ENCODE measurements around the gene FAM149B1. TPM values are rescaled to one million over a fixed set of nuclear protein-coding genes. Genes with fewer than 3 reads are reported as not detected.

FAM149B1 gene
- polyA plus RNA-seq, 1 donor from 2014 or later: 53.5 TPM

DNA sequence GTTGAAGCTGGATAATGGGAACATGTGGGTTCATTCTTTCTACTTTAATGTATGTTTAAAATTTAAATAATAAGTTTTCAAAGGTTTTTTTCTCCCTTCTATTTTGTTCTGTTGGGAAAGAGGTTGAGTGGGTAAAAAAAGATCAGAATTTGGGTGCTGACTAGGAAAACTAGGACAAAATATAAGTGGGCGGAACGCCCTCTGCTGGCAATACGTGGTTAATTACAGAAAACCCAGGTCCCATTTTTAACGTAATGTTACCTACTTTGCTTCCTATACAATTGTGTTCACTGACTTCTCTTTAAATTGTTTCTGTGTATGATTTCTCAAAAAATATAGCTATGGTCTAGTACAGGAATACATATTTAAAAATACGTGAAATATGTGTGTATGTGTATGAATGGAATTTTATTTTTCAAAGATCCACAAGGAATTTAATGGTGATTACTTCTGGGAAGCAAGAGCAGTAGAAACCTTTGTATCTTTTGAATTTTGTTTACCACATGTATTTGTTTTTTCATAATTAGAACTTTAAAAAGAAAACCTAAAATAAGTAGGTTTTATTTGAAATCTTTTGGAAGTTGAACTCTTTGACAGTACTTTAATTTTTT is 8.8 kb upstream of the FAM149B1 start:
- Histone ChIP-seq H3K9ac (ENCODE audit: low read length) (no peak overlapping the region), H3K27me3 (ENCODE audit: insufficient read depth, low read depth, low read length) (no peaks in the 10 kb centered on the region), H3K4me3 (ENCODE audit: low read length) (no peak overlapping the region), H3K36me3 (ENCODE audit: insufficient read depth, low read length) (peaks cover 10% of the 10 kb centered on the region), H3K9me2 (ENCODE audit: insufficient read depth, low read length) (no peaks in the 10 kb centered on the region), H3F3A (ENCODE audit: insufficient read depth, low read length, poor library complexity, severe bottlenecking) (no peaks in the 10 kb centered on the region), H4K20me1 (ENCODE audit: insufficient read depth) (no peaks in the 10 kb centered on the region), H3K79me2 (replicated peaks; ENCODE audit: insufficient read depth, low read length) (peaks cover 26% of the 10 kb centered on the region), H3K27ac (ENCODE audit: low read length) (no peak overlapping the region), H3K4me2 (ENCODE audit: low read length) (no peak overlapping the region), H3K9me3 (ENCODE audit: low read length) (peaks cover 3% of the 10 kb centered on the region), H2AFZ (ENCODE audit: low read depth, low read length) (no peak overlapping the region)
- TF ChIP-seq EZH2 (IDR thresholded peaks at IDR 0.05; ENCODE audit: borderline replicate concordance, insufficient read depth, low read length, poor library complexity, severe bottlenecking): no peak
- TF ChIP-seq, protein P1, sequence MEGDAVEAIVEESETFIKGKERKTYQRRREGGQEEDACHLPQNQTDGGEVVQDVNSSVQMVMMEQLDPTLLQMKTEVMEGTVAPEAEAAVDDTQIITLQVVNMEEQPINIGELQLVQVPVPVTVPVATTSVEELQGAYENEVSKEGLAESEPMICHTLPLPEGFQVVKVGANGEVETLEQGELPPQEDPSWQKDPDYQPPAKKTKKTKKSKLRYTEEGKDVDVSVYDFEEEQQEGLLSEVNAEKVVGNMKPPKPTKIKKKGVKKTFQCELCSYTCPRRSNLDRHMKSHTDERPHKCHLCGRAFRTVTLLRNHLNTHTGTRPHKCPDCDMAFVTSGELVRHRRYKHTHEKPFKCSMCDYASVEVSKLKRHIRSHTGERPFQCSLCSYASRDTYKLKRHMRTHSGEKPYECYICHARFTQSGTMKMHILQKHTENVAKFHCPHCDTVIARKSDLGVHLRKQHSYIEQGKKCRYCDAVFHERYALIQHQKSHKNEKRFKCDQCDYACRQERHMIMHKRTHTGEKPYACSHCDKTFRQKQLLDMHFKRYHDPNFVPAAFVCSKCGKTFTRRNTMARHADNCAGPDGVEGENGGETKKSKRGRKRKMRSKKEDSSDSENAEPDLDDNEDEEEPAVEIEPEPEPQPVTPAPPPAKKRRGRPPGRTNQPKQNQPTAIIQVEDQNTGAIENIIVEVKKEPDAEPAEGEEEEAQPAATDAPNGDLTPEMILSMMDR (IDR thresholded peaks at IDR 0.05; ENCODE audit: poor library complexity, severe bottlenecking): peak; percentile 72
- TF ChIP-seq SMC3 (conservative IDR thresholded peaks at IDR 0.05; ENCODE audit: poor library complexity): peak; percentile 58
- peak; percentile 51 for TF ChIP-seq RAD21 (conservative IDR thresholded peaks at IDR 0.05)

- H3K9me3 ChIP-seq (ENCODE audit: low read length): peaks cover 3% of the 10 kb centered on the region
- H4K20me1 ChIP-seq (ENCODE audit: insufficient read depth): no peaks in the 10 kb centered on the region
- peaks cover 42% of the 10 kb centered on the region for H3K79me2 ChIP-seq (replicated peaks; ENCODE audit: insufficient read depth, low read length)
- peaks cover 10% of the 10 kb centered on the region for H3K36me3 ChIP-seq (ENCODE audit: insufficient read depth, low read length)
- no peak overlapping the region for H3K9ac ChIP-seq (ENCODE audit: low read length)
- no peaks in the 10 kb centered on the region for H3K9me2 ChIP-seq (ENCODE audit: insufficient read depth, low read length)
- H2AFZ ChIP-seq (ENCODE audit: low read depth, low read length): no peak overlapping the region
- H3K27me3 ChIP-seq (ENCODE audit: insufficient read depth, low read depth, low read length): no peaks in the 10 kb centered on the region
- H3K4me2 ChIP-seq (ENCODE audit: low read length): no peak overlapping the region
- no peak overlapping the region for H3K27ac ChIP-seq (ENCODE audit: low read length)
- no peak overlapping the region for H3K4me3 ChIP-seq (ENCODE audit: low read length)
- H3F3A ChIP-seq (ENCODE audit: insufficient read depth, low read length, poor library complexity, severe bottlenecking): no peaks in the 10 kb centered on the region
- TF ChIP-seq SMC3 (conservative IDR thresholded peaks at IDR 0.05; ENCODE audit: poor library complexity): no peak
Observed at GRCh38 chr10:73161079-73161478, 6.8 kb upstream of the FAM149B1 start.

DNA sequence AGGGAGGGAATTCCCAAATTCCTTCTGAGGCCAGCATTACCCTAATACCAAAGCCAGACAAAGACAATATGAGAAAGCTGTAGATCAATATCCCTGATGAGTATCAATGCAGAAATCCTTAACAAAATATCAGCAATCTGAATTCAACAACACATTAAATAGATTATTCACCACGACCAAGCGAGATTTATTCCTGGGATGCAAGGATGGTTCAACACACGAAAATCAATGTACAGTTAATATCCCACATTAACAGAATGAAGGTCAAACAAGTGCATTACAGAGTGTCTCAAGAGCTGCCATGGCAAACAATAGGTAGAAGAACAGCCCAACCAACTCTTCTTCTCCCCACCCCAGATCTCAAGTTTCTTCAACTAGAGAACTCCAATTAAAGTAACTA is 6.3 kb upstream of the FAM149B1 start:
- Histone ChIP-seq H3K79me2 (replicated peaks; ENCODE audit: insufficient read depth, low read length) (peaks cover 48% of the 10 kb centered on the region), H4K20me1 (ENCODE audit: insufficient read depth) (no peaks in the 10 kb centered on the region), H2AFZ (ENCODE audit: low read depth, low read length) (no peak overlapping the region), H3K9me3 (ENCODE audit: low read length) (peaks cover 3% of the 10 kb centered on the region), H3K4me3 (ENCODE audit: low read length) (no peak overlapping the region), H3K9ac (ENCODE audit: low read length) (no peak overlapping the region), H3K27ac (ENCODE audit: low read length) (no peak overlapping the region), H3K36me3 (ENCODE audit: insufficient read depth, low read length) (peaks cover 13% of the 10 kb centered on the region), H3K4me2 (ENCODE audit: low read length) (no peak overlapping the region), H3K27me3 (ENCODE audit: insufficient read depth, low read depth, low read length) (no peaks in the 10 kb centered on the region), H3F3A (ENCODE audit: insufficient read depth, low read length, poor library complexity, severe bottlenecking) (no peaks in the 10 kb centered on the region), H3K9me2 (ENCODE audit: insufficient read depth, low read length) (no peaks in the 10 kb centered on the region)
- no peak for TF ChIP-seq RAD21 (conservative IDR thresholded peaks at IDR 0.05)
- TF ChIP-seq REST (IDR thresholded peaks at IDR 0.05; ENCODE audit: borderline replicate concordance): no peak
- no peak for TF ChIP-seq EZH2 (IDR thresholded peaks at IDR 0.05; ENCODE audit: borderline replicate concordance, insufficient read depth, low read length, poor library complexity, severe bottlenecking)
- TF ChIP-seq, protein P1 (IDR thresholded peaks at IDR 0.05; ENCODE audit: poor library complexity, severe bottlenecking): no peak
- no peak for TF ChIP-seq TAF1 (IDR thresholded peaks at IDR 0.05; ENCODE audit: low read depth)

All from neural cell (in vitro differentiated cells).